ENCODE measurements around the gene CFAP58. TPM values are rescaled to one million over a fixed set of nuclear protein-coding genes. Genes with fewer than 3 reads are reported as not detected.

Gene CFAP58
- total and polyA plus RNA-seq, 2 donors (not counting 1 experiment from before 2014, with no cell fraction given) = not detected

DNA sequence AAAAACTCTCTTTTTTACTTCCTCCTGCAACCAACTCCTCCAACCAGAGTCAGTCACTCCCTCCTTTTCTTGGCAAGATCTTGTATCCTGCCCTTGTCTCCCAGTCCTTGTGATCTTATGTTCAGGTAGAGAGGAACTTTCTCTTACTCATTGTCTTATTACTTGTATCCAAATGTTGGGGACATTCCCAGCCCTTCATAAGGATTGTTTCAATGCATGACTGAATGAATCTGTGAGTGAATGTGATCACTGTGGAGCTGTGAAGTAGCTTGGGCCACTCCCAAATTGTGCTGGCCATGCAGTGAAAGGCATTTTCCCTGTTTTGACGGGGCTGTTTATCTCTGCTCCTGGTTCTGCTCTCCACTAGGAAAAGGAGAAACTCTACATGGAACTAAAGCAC, 93.7 kb downstream of the CFAP58 start:
- CTCF ChIA-PET = interaction anchor here (1.0 to 1.5 kb wide), 2 partner anchors 8 to 155 kb away, joined by 3 read pairs; no protein-coding TSS in a partner anchor
- no peak overlapping the region for H3K4me3 Mint-ChIP-seq
- H3K4me1 Mint-ChIP-seq = no peaks in the 10 kb centered on the region
- 76% methylated on average over 1 of the region's 1 CpG for WGBS (ENCODE audit: insufficient coverage)
- Histone ChIP-seq H3K27me3 (replicated peaks in 1 of 4; ENCODE audit: control extremely low read depth in 1 of 4, control insufficient read depth in 3 of 4, insufficient read depth in 4 of 4, low read length in 3 of 4) (peaks cover 0 to 7% (median 2%) of the 10 kb centered on the region in 4 experiments), H3K9ac (ENCODE audit: low read length) (no peak overlapping the region), H3K4me1 (ENCODE audit: control insufficient read depth in 2 of 2, insufficient read depth in 2 of 2, low read length in 2 of 2) (no peaks in the 10 kb centered on the region), H3K36me3 (replicated peaks in 1 of 2; ENCODE audit: control extremely low read depth in 1 of 2, control insufficient read depth in 1 of 2, extremely low read depth in 1 of 2, insufficient read depth in 2 of 2, low read length in 1 of 2) (no peaks in the 10 kb centered on the region), H3K4me3 (ENCODE audit: control extremely low read depth in 1 of 5, extremely low read depth in 1 of 5, insufficient read depth in 1 of 5, low read depth in 2 of 5, low read length in 4 of 5) (no peak overlapping the region), H3K79me2 (ENCODE audit: control insufficient read depth, insufficient read depth, low read length) (no peaks in the 10 kb centered on the region), H4K20me1 (ENCODE audit: control insufficient read depth, insufficient read depth, low read length, poor library complexity, severe bottlenecking) (no peaks in the 10 kb centered on the region), H3K9me3 (ENCODE audit: control extremely low read depth in 1 of 3, control insufficient read depth in 2 of 3, insufficient read depth in 1 of 3, low read length in 2 of 3) (no peaks in the 10 kb centered on the region), H3K27ac (ENCODE audit: low read length in 2 of 2) (no peak overlapping the region), H3K4me2 (replicated peaks; ENCODE audit: low read depth, low read length, poor library complexity, severe bottlenecking) (no peak overlapping the region), H2AFZ (ENCODE audit: insufficient read depth, low read depth, low read length, poor library complexity, severe bottlenecking) (no peak overlapping the region)
- TF ChIP-seq EZH2 (IDR thresholded peaks at IDR 0.05; ENCODE audit: borderline replicate concordance, insufficient read depth, low read depth, low read length, poor library complexity, severe bottlenecking) = no peak
- TF ChIP-seq, protein P1, sequence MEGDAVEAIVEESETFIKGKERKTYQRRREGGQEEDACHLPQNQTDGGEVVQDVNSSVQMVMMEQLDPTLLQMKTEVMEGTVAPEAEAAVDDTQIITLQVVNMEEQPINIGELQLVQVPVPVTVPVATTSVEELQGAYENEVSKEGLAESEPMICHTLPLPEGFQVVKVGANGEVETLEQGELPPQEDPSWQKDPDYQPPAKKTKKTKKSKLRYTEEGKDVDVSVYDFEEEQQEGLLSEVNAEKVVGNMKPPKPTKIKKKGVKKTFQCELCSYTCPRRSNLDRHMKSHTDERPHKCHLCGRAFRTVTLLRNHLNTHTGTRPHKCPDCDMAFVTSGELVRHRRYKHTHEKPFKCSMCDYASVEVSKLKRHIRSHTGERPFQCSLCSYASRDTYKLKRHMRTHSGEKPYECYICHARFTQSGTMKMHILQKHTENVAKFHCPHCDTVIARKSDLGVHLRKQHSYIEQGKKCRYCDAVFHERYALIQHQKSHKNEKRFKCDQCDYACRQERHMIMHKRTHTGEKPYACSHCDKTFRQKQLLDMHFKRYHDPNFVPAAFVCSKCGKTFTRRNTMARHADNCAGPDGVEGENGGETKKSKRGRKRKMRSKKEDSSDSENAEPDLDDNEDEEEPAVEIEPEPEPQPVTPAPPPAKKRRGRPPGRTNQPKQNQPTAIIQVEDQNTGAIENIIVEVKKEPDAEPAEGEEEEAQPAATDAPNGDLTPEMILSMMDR (IDR thresholded peaks at IDR 0.05) = no peak
- no peak for ATAC-seq (ENCODE audit: low read depth)
- H3K27ac Mint-ChIP-seq = no peak overlapping the region
- POLR2A ChIA-PET = no interaction called here
- intact Hi-C loops (cut with micrococcal nuclease) = no loop called here
- no peaks in the 10 kb centered on the region for H3K9me3 Mint-ChIP-seq (ENCODE audit: insufficient read depth)
- DNase-seq = no peak
- peaks cover 26% of the 10 kb centered on the region for H3K27me3 Mint-ChIP-seq

DNA sequence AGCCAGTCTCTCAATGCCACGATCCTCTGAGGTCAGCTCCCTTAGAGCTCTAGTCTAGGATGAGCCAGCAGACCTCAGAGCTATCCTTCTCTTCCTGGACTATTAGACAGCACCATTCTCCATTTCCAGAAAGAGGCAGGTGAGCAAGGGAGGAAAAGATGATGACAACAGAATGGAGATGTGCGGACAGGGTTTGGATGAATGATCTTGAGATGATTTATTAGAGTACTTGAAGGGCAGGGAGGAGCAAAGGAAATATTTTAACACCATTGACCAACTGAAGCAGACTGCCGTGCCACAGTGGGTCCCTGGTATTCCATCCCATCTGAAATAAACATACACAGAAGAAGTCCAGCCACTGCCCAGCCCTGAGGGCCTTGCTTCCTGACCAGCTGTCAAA, 94.3 kb downstream of the CFAP58 start:
- no peaks in the 10 kb centered on the region for H3K79me2 ChIP-seq (ENCODE audit: control insufficient read depth, insufficient read depth, low read length)
- no peaks in the 10 kb centered on the region for H3K36me3 ChIP-seq (replicated peaks in 1 of 2; ENCODE audit: control extremely low read depth in 1 of 2, control insufficient read depth in 1 of 2, extremely low read depth in 1 of 2, insufficient read depth in 2 of 2, low read length in 1 of 2)
- H3K4me2 ChIP-seq (replicated peaks; ENCODE audit: low read depth, low read length, poor library complexity, severe bottlenecking) = no peak overlapping the region
- ChIA-PET CTCF (interaction anchor here (1.5 kb wide), 1 partner anchor 156 kb away, joined by 3 read pairs; no protein-coding TSS in a partner anchor), POLR2A (no interaction called here)
- no peak for ATAC-seq (ENCODE audit: low read depth)
- TF ChIP-seq, protein P1 (IDR thresholded peaks at IDR 0.05) = no peak
- TF ChIP-seq EZH2 (IDR thresholded peaks at IDR 0.05; ENCODE audit: borderline replicate concordance, insufficient read depth, low read depth, low read length, poor library complexity, severe bottlenecking) = no peak
- Mint-ChIP-seq H3K9me3 (ENCODE audit: insufficient read depth) (no peaks in the 10 kb centered on the region), H3K27me3 (peaks cover 26% of the 10 kb centered on the region), H3K27ac (no peak overlapping the region), H3K4me3 (no peak overlapping the region), H3K4me1 (no peaks in the 10 kb centered on the region)
- no peaks in the 10 kb centered on the region for H4K20me1 ChIP-seq (ENCODE audit: control insufficient read depth, insufficient read depth, low read length, poor library complexity, severe bottlenecking)
- H3K4me3 ChIP-seq (ENCODE audit: control extremely low read depth in 1 of 5, extremely low read depth in 1 of 5, insufficient read depth in 1 of 5, low read depth in 2 of 5, low read length in 4 of 5) = no peak overlapping the region
- DNase-seq = no peak
- no peak overlapping the region for H2AFZ ChIP-seq (ENCODE audit: insufficient read depth, low read depth, low read length, poor library complexity, severe bottlenecking)
- H3K9ac ChIP-seq (ENCODE audit: low read length) = no peak overlapping the region
- H3K27ac ChIP-seq (ENCODE audit: low read length in 2 of 2) = no peak overlapping the region
- 45% methylated on average over 2 of the region's 3 CpGs for WGBS (ENCODE audit: insufficient coverage)
- H3K4me1 ChIP-seq (ENCODE audit: control insufficient read depth in 2 of 2, insufficient read depth in 2 of 2, low read length in 2 of 2) = no peaks in the 10 kb centered on the region
- intact Hi-C loops (cut with micrococcal nuclease) = no loop called here
- H3K27me3 ChIP-seq (replicated peaks in 1 of 4; ENCODE audit: control extremely low read depth in 1 of 4, control insufficient read depth in 3 of 4, insufficient read depth in 4 of 4, low read length in 3 of 4) = peaks cover 0 to 7% (median 2%) of the 10 kb centered on the region in 4 experiments
- H3K9me3 ChIP-seq (ENCODE audit: control extremely low read depth in 1 of 3, control insufficient read depth in 2 of 3, insufficient read depth in 1 of 3, low read length in 2 of 3) = no peaks in the 10 kb centered on the region

Measured in B cell (primary cell).